IMR-90 (cell line): ENCODE data around the gene PQBP1. TPM values are rescaled to one million over a fixed set of nuclear protein-coding genes. Genes with fewer than 3 reads are reported as not detected.

Experiments used
- ATAC-seq: fragments of 200-7000 bp; cut with Tn5 transposase; 2 replicates; pipeline ENCODE4 v1.9.1; 2020; ENCODE audit warnings: low read depth, mild to moderate bottlenecking, moderate library complexity
- BruUV-seq: library from RNA; stranded (reverse); fragments of 400-500 nt; replicated peaks from 2 replicates; lab custom pipeline; 2021; lab: Mats Ljungman, UMichigan
- CTCF ChIA-PET: fragments of 300-600 bp; formaldehyde crosslinking; extraction: SDS; loops from one replicate; lab custom pipeline; 2021; ENCODE audit warnings: antibody characterized with exemption; lab: Yijun Ruan, JAX
- POLR2A ChIA-PET: fragments of 300-600 bp; sonication (Branson Sonifier 250); formaldehyde crosslinking; loops from one replicate; lab custom pipeline; 2022; ENCODE audit warnings: antibody characterized with exemption; ENCODE audit not compliant: unreplicated experiment; lab: Charles Lee
- DNase-seq: peaks from one replicate; pipeline ENCODE4 v3.0.0; 2013
- H2AFZ ChIP-seq: replicated peaks from 2 replicates; pipeline ENCODE3; 2013; ENCODE audit warnings: low read length, mild to moderate bottlenecking; ENCODE audit not compliant: poor library complexity
- H2AK5ac ChIP-seq: 2 replicates; pipeline ENCODE4 v1.6.1; 2013; ENCODE audit warnings: low read depth, low read length, inconsistent platforms
- H2AK9ac ChIP-seq: replicated peaks from 2 replicates; pipeline ENCODE3; 2013; ENCODE audit warnings: mild to moderate bottlenecking, low read depth, low read length, moderate library complexity; ENCODE audit not compliant: poor library complexity
- H2BK120ac ChIP-seq: 2 replicates; pipeline ENCODE4 v1.6.1; 2013; ENCODE audit warnings: low read depth, low read length, inconsistent platforms
- H2BK15ac ChIP-seq: 3 replicates; pipeline ENCODE4 v1.6.1; 2013; ENCODE audit warnings: low read depth, low read length, inconsistent platforms
- H2BK20ac ChIP-seq: 2 replicates; pipeline ENCODE4 v1.6.1; 2013; ENCODE audit warnings: low read depth, mild to moderate bottlenecking, inconsistent platforms, low read length, moderate library complexity
- H2BK5ac ChIP-seq: 2 replicates; pipeline ENCODE4 v1.6.1; 2013; ENCODE audit warnings: mild to moderate bottlenecking, low read depth, low read length, inconsistent platforms; ENCODE audit not compliant: poor library complexity, severe bottlenecking
- H3K14ac ChIP-seq: replicated peaks from 2 replicates; pipeline ENCODE4 v1.6.1; 2013; ENCODE audit warnings: low read depth, low read length, inconsistent platforms
- H3K18ac ChIP-seq: 2 replicates; pipeline ENCODE4 v1.6.1; 2013; ENCODE audit warnings: low read depth, low read length, control low read depth
- H3K23ac ChIP-seq: 2 replicates; pipeline ENCODE4 v1.6.1; 2013; ENCODE audit warnings: low read depth, low read length, inconsistent platforms
- H3K27ac ChIP-seq: 2 replicates; pipeline ENCODE4 v1.5.1; 2013; ENCODE audit warnings: mild to moderate bottlenecking, control low read depth, low read length; ENCODE audit not compliant: insufficient read depth
- H3K27me3 ChIP-seq: 2 replicates; pipeline ENCODE4 v1.6.1; 2013; ENCODE audit warnings: low read length; ENCODE audit not compliant: control insufficient read depth, insufficient read depth
- H3K36me3 ChIP-seq: 2 replicates; pipeline ENCODE4 v1.6.1; 2013; ENCODE audit warnings: low read length, mixed read lengths; ENCODE audit not compliant: control insufficient read depth, insufficient read depth
- H3K4ac ChIP-seq: 2 replicates; pipeline ENCODE4 v1.6.1; 2013; ENCODE audit warnings: low read depth, low read length, inconsistent platforms
- H3K4me1 ChIP-seq: 2 replicates; pipeline ENCODE4 v1.6.1; 2013; ENCODE audit warnings: low read length, mixed read lengths; ENCODE audit not compliant: control insufficient read depth, insufficient read depth
- H3K4me2 ChIP-seq: 2 replicates; pipeline ENCODE4 v1.6.1; 2013; ENCODE audit warnings: low read depth, mild to moderate bottlenecking, control low read depth, low read length, moderate library complexity
- H3K4me3 ChIP-seq: 2 replicates; pipeline ENCODE4 v1.5.1; 2013; ENCODE audit warnings: low read depth, mild to moderate bottlenecking, control low read depth, low read length, moderate library complexity; ENCODE audit not compliant: insufficient read depth
- H3K56ac ChIP-seq: 2 replicates; pipeline ENCODE4 v1.6.1; 2013; ENCODE audit warnings: low read length, inconsistent platforms; ENCODE audit not compliant: insufficient read depth; ENCODE audit errors: extremely low read depth
- H3K79me1 ChIP-seq, 2 experiments: 2 replicates each; pipeline ENCODE4 v1.6.1; 2013; ENCODE audit warnings: low read length in 2 of 2, inconsistent platforms in 1 of 2, low read depth in 1 of 2
- H3K9ac ChIP-seq: 2 replicates; pipeline ENCODE4 v1.6.1; 2013; ENCODE audit warnings: low read depth, low read length, control low read depth
- H3K9me1 ChIP-seq: 2 replicates; pipeline ENCODE4 v1.6.1; 2013; ENCODE audit warnings: low read length, inconsistent platforms; ENCODE audit not compliant: insufficient read depth
- H3K9me3 ChIP-seq: 2 replicates; pipeline ENCODE4 v1.6.1; 2013; ENCODE audit warnings: low read length; ENCODE audit not compliant: control insufficient read depth, insufficient read depth
- H4K20me1 ChIP-seq: 2 replicates; pipeline ENCODE4 v1.6.1; 2013; ENCODE audit warnings: low read length, inconsistent platforms; ENCODE audit not compliant: insufficient read depth
- H4K5ac ChIP-seq: 2 replicates; pipeline ENCODE4 v1.6.1; 2013; ENCODE audit warnings: mild to moderate bottlenecking, low read depth, low read length, control low read depth
- H4K8ac ChIP-seq, 2 experiments: 2 replicates each; pipeline ENCODE4 v1.6.1; 2013; ENCODE audit warnings: low read depth in 2 of 2, low read length in 2 of 2, control low read depth in 1 of 2, inconsistent platforms in 1 of 2
- H4K91ac ChIP-seq: 2 replicates; pipeline ENCODE4 v1.6.1; 2013; ENCODE audit warnings: low read depth, low read length, inconsistent platforms; ENCODE audit not compliant: insufficient read depth
- CHD1 ChIP-seq: IDR thresholded peaks from 2 replicates; pipeline ENCODE4 v1.6.1; 2012; ENCODE audit warnings: low read depth, low read length, improper control_type of control experiment
- FOS ChIP-seq: fragments of 150-350 bp; IDR thresholded peaks from 2 replicates; pipeline ENCODE4 v1.6.1; 2016; ENCODE audit warnings: low read depth, low read length
- MAZ ChIP-seq: IDR thresholded peaks from 2 replicates; pipeline ENCODE4 v1.6.1; 2012; ENCODE audit warnings: low read depth, mild to moderate bottlenecking, low read length, improper control_type of control experiment, moderate library complexity, borderline replicate concordance
- NFE2L2 ChIP-seq: fragments of 150-350 bp; IDR thresholded peaks from 2 replicates; pipeline ENCODE4 v1.6.1; 2016; ENCODE audit warnings: low read depth, mild to moderate bottlenecking, low read length
- RCOR1 ChIP-seq: IDR thresholded peaks from 2 replicates; pipeline ENCODE4 v1.6.1; 2012; ENCODE audit warnings: mild to moderate bottlenecking, low read length, improper control_type of control experiment; ENCODE audit not compliant: insufficient replicate concordance
- RFX5 ChIP-seq: IDR thresholded peaks from 2 replicates; pipeline ENCODE4 v1.8.0; 2012; ENCODE audit warnings: low read depth, mild to moderate bottlenecking, low read length, moderate library complexity
- SMC3 ChIP-seq: fragments of 150-350 bp; IDR thresholded peaks from 2 replicates; pipeline ENCODE4 v1.6.1; 2016; ENCODE audit warnings: low read depth, mild to moderate bottlenecking, antibody characterized with exemption, low read length, moderate library complexity
- WGBS, 2 experiments: methylation state at CpG; one replicate each; pipeline versions ENCODE4 v1.1.5 to v1.1.7; 2013; ENCODE audit warnings: missing lambda C conversion rate in 2 of 2; ENCODE audit not compliant: insufficient read length in 1 of 2; ENCODE audit errors: extremely low coverage in 2 of 2; 5-methylcytosine and 5-hydroxymethylcytosine counted together
- dilution Hi-C: fragments of 300-500 bp; cut with HindIII; formaldehyde crosslinking; loops from one replicate; pipeline ENCODE4 v1.14.3; 2018; ENCODE audit warnings: low sequenced_read_pairs; ENCODE audit not compliant: unreplicated experiment
- in situ Hi-C: fragments of 300-500 bp; cut with MboI; formaldehyde crosslinking; loops from 3 replicates; pipeline ENCODE4 v1.14.3; 2019; ENCODE audit warnings: low sequenced_read_pairs, inconsistent platforms, mixed read lengths
- intact Hi-C: fragments of 100-400 bp; cut with micrococcal nuclease; formaldehyde crosslinking; loops from 2 replicates; pipeline ENCODE4 v1.10.0; 2022
- polyA plus RNA-seq, 3 experiments: library from polyadenylated mRNA; depleted of rRNA; stranded (reverse); fragments of >200 nt; gene quantifications; 2 replicates each; pipeline ENCODE4 v1.2.3, GENCODE V29; 2012; ENCODE audit warnings: low replicate concordance in 1 of 3
- total RNA-seq: library from RNA; depleted of rRNA; stranded (reverse); fragments of >200 nt; gene quantifications from 2 replicates; pipeline ENCODE4 v1.2.3, GENCODE V29; 2012
- TF ChIP-seq, protein P1 (sequence below): fragments of 150-350 bp; IDR thresholded peaks from 2 replicates; pipeline ENCODE4 v1.6.1; 2016; ENCODE audit warnings: low read depth, mild to moderate bottlenecking, low read length, moderate library complexity, borderline replicate concordance
- TF ChIP-seq, protein P2 (sequence below): fragments of 150-350 bp; IDR thresholded peaks from 2 replicates; pipeline ENCODE4 v1.6.1; 2017; ENCODE audit warnings: mild to moderate bottlenecking, antibody characterized with exemption, low read length, low read depth

Gene PQBP1
- total and polyA plus RNA-seq, 2 of the 4 experiments (the other 2 are of a cell fraction), result 96.4 to 120 TPM

DNA sequence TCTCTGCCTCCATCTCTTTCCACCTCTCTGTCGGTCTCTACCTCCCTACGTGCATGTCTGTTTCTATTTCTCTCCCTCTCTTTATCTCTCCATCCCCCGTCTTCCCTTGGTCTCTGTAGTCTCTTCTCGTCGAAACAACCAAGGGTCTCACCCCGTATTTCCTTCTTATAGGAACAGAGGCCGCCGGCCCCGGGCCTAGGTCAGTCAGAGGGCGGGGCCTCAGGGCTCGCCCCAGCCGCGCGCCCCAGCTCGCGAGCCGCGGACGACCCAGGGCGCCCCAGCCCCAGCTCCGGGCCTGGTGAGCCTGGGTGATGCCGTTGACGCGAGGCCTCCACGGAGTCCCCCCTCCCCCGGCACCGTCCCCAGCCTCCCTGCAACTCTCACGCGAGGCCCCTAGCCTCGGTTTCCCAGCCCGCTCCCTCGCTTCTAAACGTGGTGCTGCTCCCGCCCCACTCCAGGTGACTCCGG, 6.8 kb upstream of the PQBP1 start:
- ATAC-seq, result peak; percentile 39
- in situ Hi-C loops, result no loop called here
- no TSS peak for BruUV-seq

More for the DNA sequence above, 6.8 kb upstream of the PQBP1 start:
- 31% methylated on average over 20 of the region's 35 CpGs; no CpG with 5 or more reads in 1 of the 2 experiments for WGBS, 2 experiments
- Histone ChIP-seq H3K36me3 (no peaks in the 10 kb centered on the region), H4K8ac (peak overlapping the region; percentile 40 to 51; a peak in 1 of 4 replicates), H2BK15ac (no peak overlapping the region), H4K91ac (no peak overlapping the region), H3K4me2 (peak overlapping the region; percentile 65), H2BK120ac (no peak overlapping the region), H4K5ac (peak overlapping the region; percentile 49; the same call in 1 of the 2 replicates), H3K56ac (no peak overlapping the region), H3K4ac (no peak overlapping the region), H3K27ac (no peak overlapping the region; the same call in 1 of the 2 replicates), H2BK5ac (no peak overlapping the region), H2BK20ac (no peak overlapping the region), H3K23ac (no peak overlapping the region), H3K79me1 (peaks cover 0 to 8% of the 10 kb centered on the region in 2 experiments; a peak in 1 of 4 replicates), H3K4me3 (peak overlapping the region; percentile 32), H2AFZ (peak overlapping the region; percentile 84), H3K18ac (no peak overlapping the region), H2AK5ac (no peak overlapping the region), H3K27me3 (no peaks in the 10 kb centered on the region), H3K4me1 (no peaks in the 10 kb centered on the region), H3K9ac (peak overlapping the region; percentile 25; the same call in 1 of the 2 replicates), H3K14ac (no peak overlapping the region), H3K9me3 (no peaks in the 10 kb centered on the region), H2AK9ac (no peak overlapping the region), H4K20me1 (no peaks in the 10 kb centered on the region), H3K9me1 (0 out of 2 replicates have a peak, but pooled peaks cover 7% of the 10 kb centered on the region)
- no peak for DNase-seq
- TF ChIP-seq RFX5 (no peak), MAZ (no peak), CHD1 (no peak), SMC3 (no peak), RCOR1 (no peak), FOS (no peak), NFE2L2 (no peak)
- TF ChIP-seq, protein P1, sequence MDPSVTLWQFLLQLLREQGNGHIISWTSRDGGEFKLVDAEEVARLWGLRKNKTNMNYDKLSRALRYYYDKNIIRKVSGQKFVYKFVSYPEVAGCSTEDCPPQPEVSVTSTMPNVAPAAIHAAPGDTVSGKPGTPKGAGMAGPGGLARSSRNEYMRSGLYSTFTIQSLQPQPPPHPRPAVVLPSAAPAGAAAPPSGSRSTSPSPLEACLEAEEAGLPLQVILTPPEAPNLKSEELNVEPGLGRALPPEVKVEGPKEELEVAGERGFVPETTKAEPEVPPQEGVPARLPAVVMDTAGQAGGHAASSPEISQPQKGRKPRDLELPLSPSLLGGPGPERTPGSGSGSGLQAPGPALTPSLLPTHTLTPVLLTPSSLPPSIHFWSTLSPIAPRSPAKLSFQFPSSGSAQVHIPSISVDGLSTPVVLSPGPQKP, result no peak
- TF ChIP-seq, protein P2, sequence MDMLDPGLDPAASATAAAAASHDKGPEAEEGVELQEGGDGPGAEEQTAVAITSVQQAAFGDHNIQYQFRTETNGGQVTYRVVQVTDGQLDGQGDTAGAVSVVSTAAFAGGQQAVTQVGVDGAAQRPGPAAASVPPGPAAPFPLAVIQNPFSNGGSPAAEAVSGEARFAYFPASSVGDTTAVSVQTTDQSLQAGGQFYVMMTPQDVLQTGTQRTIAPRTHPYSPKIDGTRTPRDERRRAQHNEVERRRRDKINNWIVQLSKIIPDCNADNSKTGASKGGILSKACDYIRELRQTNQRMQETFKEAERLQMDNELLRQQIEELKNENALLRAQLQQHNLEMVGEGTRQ, result no peak
- dilution Hi-C loops (no loop called here), intact Hi-C loops (no loop called here)
- CTCF ChIA-PET, result interaction anchor here (0.6 kb wide), 1 partner anchor 195 kb away, joined by 4 read pairs; no protein-coding TSS in a partner anchor
- POLR2A ChIA-PET, result interaction anchor here (0.6 kb wide), 1 partner anchor 66 kb away, joined by 3 read pairs; no protein-coding TSS in a partner anchor
